Measurements from ENCODE around the gene PPP2R1B. TPM values are rescaled to one million over a fixed set of nuclear protein-coding genes. Genes with fewer than 3 reads are reported as not detected.

PPP2R1B gene
- total and polyA plus RNA-seq, 2 of the 8 experiments (the other 6 are each of a cell fraction or from before 2014, with no cell fraction given) = 25.8 to 87.0 TPM

GRCh38 chr11:111680486-111681175, 85.6 kb downstream of the PPP2R1B start:
- H3K23ac ChIP-seq (ENCODE audit: insufficient read length) = no peak overlapping the region
- no peaks in the 10 kb centered on the region for H3K79me2 ChIP-seq (ENCODE audit: control insufficient read depth in 1 of 2, insufficient read depth in 2 of 2, low read length in 2 of 2)
- no peak overlapping the region for H2BK5ac ChIP-seq (ENCODE audit: low read depth, low read length)
- WGBS, 2 experiments (ENCODE audit: extremely low coverage in 1 of 2, insufficient coverage in 1 of 2, insufficient read length in 1 of 2, insufficient replicate concordance in 2 of 2, low coverage in 1 of 2, low lambda C conversion rate in 2 of 2, missing lambda C conversion rate in 1 of 2) = 93 to 100% methylated on average over 1 to 3 of the region's 3 CpGs
- H4K20me1 ChIP-seq (replicated peaks in 1 of 2; ENCODE audit: control insufficient read depth in 1 of 2, insufficient read depth in 2 of 2, low read length in 2 of 2) = peaks cover 0 to 2% of the 10 kb centered on the region in 2 experiments
- H2BK20ac ChIP-seq (ENCODE audit: low read length) = no peak overlapping the region
- H3K36me3 ChIP-seq (ENCODE audit: control insufficient read depth in 2 of 4, insufficient read depth in 4 of 4, low read length in 3 of 4) = no peaks in the 10 kb centered on the region
- H3K27me3 ChIP-seq (replicated peaks in 1 of 4; ENCODE audit: control insufficient read depth in 3 of 4, extremely low read depth in 1 of 4, insufficient read depth in 3 of 4, low read length in 3 of 4) = no peaks in the 10 kb centered on the region
- H4K8ac ChIP-seq (ENCODE audit: extremely low read depth, insufficient read depth, low read length) = no peak overlapping the region
- no peak overlapping the region for H4K5ac ChIP-seq (ENCODE audit: insufficient read length, low read depth, low read length)
- H3K9me3 ChIP-seq (ENCODE audit: insufficient read depth in 2 of 2, low read depth in 1 of 2, low read length in 1 of 2) = no peaks in the 10 kb centered on the region
- H3K4me3 ChIP-seq (ENCODE audit: extremely low read depth in 1 of 4, insufficient read depth in 2 of 4, low read depth in 3 of 4, low read length in 4 of 4) = no peak overlapping the region
- CTCF ChIA-PET (ENCODE audit: partially characterized antibody) = interaction anchor here (0.7 to 1.5 kb wide), 3 partner anchors 96 to 156 kb away, joined by 3 to 4 read pairs (median 3); no protein-coding TSS in a partner anchor
- H3K79me1 ChIP-seq (ENCODE audit: low read depth, low read length) = no peaks in the 10 kb centered on the region
- H2AFZ ChIP-seq (ENCODE audit: low read length) = no peak overlapping the region
- no peak overlapping the region for H3K9ac ChIP-seq (replicated peaks in 1 of 4; ENCODE audit: extremely low read depth in 1 of 4, low read depth in 3 of 4, low read length in 3 of 4)
- no peak overlapping the region for H3K4me2 ChIP-seq (ENCODE audit: insufficient read depth in 1 of 2, low read depth in 2 of 2, low read length in 2 of 2)
- TF ChIP-seq SP4 (IDR thresholded peaks at IDR 0.05; ENCODE audit: low read length) (no peak), POU5F1 (IDR thresholded peaks at IDR 0.05; ENCODE audit: low read depth, low read length) (no peak), SRF (IDR thresholded peaks at IDR 0.05; ENCODE audit: low read depth, low read length) (no peak)
- H3K56ac ChIP-seq (replicated peaks; ENCODE audit: insufficient read length, low read depth, low read length) = no peak overlapping the region
- no peak overlapping the region for H2AK5ac ChIP-seq (ENCODE audit: low read depth, low read length)
- no peak overlapping the region for H3K14ac ChIP-seq (ENCODE audit: insufficient read length)
- H3K23me2 ChIP-seq (ENCODE audit: low read depth, low read length) = no peaks in the 10 kb centered on the region; the same call in 1 of the 2 replicates
- H2BK120ac ChIP-seq (replicated peaks; ENCODE audit: low read depth, low read length) = no peak overlapping the region
- no peak overlapping the region for H3K18ac ChIP-seq (ENCODE audit: extremely low read depth, low read length)
- no peak for FAIRE-seq
- DNase-seq (ENCODE audit: low read depth in 1 of 2, low spot score in 2 of 2) = no peak
- POLR2A ChIA-PET (ENCODE audit: partially characterized antibody) = interaction anchor here (1.4 kb wide), 1 partner anchor 21 kb away, joined by 3 read pairs; no protein-coding TSS in a partner anchor
- H3K4ac ChIP-seq (replicated peaks; ENCODE audit: insufficient read length, low read depth, low read length) = no peak overlapping the region
- H3K4me1 ChIP-seq (replicated peaks in 1 of 4; ENCODE audit: control insufficient read depth in 3 of 4, insufficient read depth in 4 of 4, low read length in 3 of 4) = no peaks in the 10 kb centered on the region
- H3K27ac ChIP-seq (ENCODE audit: low read depth, low read length) = no peak overlapping the region
- no peak overlapping the region for H2BK12ac ChIP-seq (ENCODE audit: low read depth, low read length)
- no peak overlapping the region for H4K91ac ChIP-seq (replicated peaks; ENCODE audit: insufficient read length, low read length)
- no peak overlapping the region for H2BK15ac ChIP-seq (ENCODE audit: low read length)

Data from H1 (cell line).